WI38 (cell line): ENCODE results near the gene PCCA.

Experiments used
- H3K4me3 ChIP-seq: 2 replicates; pipeline ENCODE4 v1.5.1; 2011; ENCODE audit warnings: low read depth, mild to moderate bottlenecking, control low read depth, low read length
- CTCF ChIP-seq: IDR thresholded peaks from 2 replicates; pipeline ENCODE4 v1.5.1; 2012; ENCODE audit warnings: low read depth, mild to moderate bottlenecking, control low read depth, low read length

The PCCA gene

GRCh38 chr13:100176801-100177400 lies 88.0 kb downstream of the PCCA start:
- H3K4me3 ChIP-seq: no peak overlapping the region
- TF ChIP-seq CTCF: no peak

DNA sequence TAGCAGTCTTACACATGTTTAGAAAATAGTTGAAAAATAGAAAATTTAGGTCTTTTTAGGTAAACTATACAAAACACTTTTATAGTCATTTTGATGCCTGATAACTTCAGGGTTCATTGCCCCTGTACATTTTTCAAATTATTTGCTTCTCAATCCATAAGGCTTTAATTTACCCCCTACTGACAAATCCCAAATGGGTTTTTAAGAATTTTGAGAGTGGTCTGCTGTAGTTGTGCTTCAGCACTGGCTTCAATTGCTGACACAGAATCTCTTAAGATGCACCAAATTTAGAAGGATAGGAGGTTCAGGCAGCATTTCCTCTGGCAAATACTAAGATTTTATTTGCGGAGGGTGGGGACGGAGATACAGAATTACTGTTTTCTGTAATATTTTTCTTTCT lies 89.4 kb downstream of the PCCA start:
- no peak overlapping the region for H3K4me3 ChIP-seq
- no peak for TF ChIP-seq CTCF

DNA sequence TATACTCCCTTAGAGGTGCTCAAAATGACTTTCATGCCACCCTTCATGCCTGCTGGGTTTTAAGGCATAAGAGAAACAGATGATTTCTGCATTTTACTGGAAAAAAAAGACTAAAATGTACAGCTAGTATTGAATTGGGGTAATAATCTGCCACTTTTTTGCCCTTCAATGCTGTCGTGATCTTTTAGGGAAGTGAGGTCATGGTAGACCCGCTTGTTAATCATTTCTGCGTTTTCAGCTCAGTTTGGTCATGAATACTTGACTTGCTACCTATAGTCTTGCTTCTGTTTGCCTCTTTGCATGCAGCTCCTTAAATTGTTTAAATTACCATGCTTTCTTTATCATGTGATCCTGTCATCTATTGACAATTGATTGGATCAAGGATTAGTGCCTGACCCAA lies 90.4 kb downstream of the PCCA start:
- H3K4me3 ChIP-seq: no peak overlapping the region
- TF ChIP-seq CTCF: no peak

DNA sequence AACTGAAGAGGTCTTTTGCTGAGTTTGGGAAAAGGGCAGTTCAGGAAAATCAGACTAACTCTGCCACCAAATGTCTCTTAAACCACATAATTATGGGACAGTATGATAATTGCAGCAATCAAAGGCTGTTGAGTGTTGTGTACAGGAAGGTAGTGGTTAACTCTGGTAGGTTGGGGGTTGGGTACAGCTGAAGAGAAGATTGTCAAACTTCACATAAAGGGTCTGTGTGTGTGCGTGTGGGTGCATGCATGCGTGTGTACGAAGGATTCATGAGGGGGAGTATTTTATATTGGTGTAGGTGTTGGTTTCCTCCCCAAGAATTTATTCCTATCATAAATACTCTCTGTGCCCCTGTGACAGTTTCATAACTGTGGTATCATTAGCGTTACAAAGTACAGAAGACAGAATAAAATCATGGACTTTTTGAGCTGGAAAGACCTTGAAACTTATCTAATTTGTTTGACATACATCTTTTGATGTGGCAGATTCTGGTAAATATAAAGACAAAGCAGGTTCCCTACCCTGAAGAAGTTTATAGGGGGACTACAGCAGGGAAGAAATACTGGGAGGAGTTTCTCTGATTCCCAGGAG lies 94.1 kb downstream of the PCCA start:
- H3K4me3 ChIP-seq: no peak overlapping the region
- TF ChIP-seq CTCF: no peak

DNA sequence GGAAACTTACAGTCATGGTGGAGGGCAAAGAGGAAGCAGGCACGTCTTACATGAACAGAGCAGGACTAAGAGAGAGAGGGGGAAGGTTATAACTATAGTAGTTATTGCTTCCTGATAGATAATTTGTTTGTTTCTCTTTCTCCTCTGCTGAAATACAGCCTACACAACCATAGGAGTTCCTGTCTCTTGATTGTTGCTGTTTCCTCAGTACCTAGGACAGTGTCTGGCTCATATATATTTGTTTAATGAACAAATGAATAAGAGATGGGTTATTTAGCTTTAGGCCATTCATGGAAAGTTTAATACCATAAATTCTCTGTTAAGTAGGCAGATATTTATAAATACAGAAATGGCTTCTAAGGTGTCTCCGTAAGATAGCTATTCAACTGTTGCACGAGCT lies 95.2 kb downstream of the PCCA start:
- no peak for TF ChIP-seq CTCF
- H3K4me3 ChIP-seq: no peak overlapping the region

GRCh38 chr13:100195568-100195967 lies 106.7 kb downstream of the PCCA start:
- H3K4me3 ChIP-seq: no peak overlapping the region

More at GRCh38 chr13:100195568-100195967, 106.7 kb downstream of the PCCA start:
- no peak for TF ChIP-seq CTCF
